GM21825 (cell line): Measurements from ENCODE around the gene RNASEH1.
A peak's percentile ranks its signal among the peaks of the same experiment; 100 is the strongest.

Experiments
- ATAC-seq: cut with Tn5 transposase; IDR thresholded peaks from one replicate; pipeline ENCODE4 v1.9.1; 2021; ENCODE audit warnings: mild to moderate bottlenecking, moderate library complexity; ENCODE audit not compliant: unreplicated experiment

RNASEH1 gene, protein sequence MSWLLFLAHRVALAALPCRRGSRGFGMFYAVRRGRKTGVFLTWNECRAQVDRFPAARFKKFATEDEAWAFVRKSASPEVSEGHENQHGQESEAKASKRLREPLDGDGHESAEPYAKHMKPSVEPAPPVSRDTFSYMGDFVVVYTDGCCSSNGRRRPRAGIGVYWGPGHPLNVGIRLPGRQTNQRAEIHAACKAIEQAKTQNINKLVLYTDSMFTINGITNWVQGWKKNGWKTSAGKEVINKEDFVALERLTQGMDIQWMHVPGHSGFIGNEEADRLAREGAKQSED

DNA sequence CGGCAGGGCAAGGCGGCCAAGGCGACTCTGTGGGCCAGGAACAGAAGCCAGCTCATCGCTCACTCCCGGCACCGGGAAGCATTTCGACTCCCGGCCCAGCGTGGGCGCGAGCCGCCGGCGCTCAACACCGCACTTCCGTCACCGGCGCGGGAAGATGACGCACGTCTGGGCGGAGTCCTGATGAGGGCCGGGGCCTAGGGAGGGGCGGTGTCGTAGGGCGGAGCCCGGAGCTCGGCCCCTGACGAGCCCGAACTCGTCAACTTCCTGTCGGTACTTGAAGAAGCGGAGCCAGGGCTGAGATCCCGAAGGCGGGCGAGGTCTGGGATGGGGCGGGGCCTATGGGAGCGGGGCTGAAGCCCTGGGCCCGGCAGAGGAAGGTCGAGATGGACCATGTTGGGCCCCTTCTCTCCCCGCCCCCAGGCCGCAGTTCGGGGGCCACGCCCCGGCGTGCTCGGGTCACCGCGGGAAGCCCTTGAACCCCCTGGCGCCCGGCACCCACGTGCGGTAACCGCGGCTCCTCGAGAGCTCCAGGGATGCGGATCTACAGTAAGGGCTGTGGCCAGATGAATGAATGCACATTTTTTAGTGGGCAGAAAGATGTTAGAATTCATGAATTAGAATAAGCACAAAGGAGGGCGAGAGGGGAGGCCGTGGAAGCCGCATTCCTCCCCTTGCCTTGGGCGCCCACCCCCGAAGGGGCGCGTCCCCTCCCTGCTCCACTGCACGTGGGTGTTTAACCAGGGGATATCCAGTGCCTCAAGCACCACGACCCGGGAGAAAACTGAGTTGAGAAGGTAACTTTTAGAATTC, at the start of gene RNASEH1:
RNASEH1 (minus strand) TSS at position 129 of the 810 bp plus-strand sequence; CDS start at position 56, 73 bp downstream.
- peak; percentile 96 for ATAC-seq

DNA sequence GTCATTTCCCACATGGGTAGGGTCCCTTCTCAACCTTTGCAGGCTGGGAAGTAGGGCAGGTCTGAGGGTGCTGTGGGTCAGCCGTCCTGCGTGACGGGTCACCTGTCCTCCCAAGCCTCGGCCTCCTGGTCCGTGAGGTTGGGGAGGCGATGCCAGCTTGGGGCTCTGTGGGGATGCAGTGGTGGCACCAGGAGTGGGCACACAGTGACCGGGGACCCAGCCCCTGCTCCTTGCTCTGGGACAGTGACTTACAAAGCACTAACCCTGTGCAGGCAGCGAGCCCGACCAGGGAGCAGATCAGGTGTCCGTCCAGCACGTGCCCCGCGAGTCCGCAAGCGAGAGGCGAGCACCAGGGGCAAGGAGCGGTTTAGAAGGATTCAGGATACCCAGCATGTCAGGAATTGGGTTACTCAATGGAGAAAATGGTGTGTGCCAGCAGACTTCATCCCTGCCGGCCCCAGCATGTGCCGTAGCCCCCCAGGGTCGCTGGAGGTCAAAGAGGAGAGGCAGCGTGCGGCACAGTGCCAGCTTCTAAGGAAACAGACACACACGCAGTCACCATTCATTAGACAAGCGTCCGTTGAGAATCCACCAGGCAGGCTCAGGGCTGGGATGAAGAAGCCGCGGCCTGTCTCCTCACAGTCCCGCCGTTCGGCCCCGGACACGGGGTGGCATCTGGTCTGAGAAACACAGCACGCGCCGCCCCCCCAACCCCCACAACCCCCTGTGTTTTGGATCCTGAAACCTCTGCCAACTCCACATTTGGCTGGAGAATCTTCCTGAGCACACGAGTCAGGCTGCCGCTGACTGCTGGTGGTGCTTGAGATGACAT, 48.5 kb upstream of the RNASEH1 start:
- no peak for ATAC-seq

DNA sequence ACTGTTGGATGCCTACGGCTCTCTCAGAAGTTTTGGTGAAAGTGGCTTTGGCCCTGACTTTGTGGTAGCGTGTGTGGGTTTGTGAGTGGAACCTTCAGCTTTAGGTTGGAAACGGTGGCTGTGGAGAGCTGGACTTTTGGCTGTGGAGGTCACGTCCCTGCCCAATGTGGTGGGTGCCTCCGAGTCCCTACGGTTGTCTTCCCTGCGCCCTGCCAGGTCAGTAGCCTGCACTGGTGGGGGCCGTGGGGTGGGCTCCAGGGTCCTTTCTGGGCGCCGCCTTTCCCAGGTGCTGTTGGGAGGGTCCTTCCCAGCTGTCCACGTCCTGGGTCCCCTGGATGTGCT, 47.9 kb upstream of the RNASEH1 start:
- no peak for ATAC-seq

DNA sequence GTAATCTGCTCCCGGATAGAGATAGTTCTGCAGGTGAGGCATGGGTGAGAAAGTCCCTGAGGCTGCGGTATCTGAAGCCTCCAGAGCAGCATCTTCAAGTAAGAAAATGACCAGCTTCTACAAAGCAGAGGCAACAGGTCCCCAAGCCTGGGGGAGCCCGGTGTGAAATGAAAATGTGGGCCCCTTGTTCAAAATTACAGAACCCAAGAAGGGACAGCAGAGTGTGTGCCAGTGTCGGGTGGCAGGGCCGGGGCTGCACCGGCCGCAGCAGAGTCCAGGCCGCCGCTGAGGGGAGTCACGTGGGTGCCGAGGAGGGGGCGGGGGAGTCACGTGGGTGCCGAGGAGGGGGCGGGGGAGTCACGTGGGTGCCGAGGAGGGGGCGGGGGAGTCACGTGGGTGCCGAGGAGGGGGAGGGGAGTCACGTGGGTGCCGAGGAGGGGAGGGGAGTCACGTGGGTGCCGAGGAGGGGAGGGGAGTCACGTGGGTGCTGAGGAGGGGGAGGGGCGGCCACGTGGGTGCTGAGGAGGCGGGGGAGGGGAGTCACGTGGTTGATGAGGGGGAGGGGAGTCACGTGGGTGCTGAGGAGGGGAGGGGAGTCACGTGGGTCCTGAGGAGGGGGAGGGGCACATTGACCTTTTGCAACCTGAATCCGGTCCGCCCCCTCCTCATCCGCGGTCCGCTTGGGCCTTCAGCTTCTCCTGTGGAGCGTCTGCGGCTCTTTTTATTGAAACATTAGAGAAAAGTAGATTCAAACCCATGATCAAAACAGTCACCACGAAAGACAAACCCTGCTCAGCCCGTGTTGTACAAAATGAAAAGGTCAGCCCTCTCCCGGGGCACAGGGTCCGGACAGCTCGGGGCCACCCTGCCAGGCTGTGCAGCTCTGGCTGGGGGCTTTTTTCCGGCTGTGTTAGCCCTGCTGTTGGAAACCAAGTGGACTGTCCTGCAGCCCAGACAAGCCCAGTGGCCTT, 47.1 kb upstream of the RNASEH1 start:
- no peak for ATAC-seq

DNA sequence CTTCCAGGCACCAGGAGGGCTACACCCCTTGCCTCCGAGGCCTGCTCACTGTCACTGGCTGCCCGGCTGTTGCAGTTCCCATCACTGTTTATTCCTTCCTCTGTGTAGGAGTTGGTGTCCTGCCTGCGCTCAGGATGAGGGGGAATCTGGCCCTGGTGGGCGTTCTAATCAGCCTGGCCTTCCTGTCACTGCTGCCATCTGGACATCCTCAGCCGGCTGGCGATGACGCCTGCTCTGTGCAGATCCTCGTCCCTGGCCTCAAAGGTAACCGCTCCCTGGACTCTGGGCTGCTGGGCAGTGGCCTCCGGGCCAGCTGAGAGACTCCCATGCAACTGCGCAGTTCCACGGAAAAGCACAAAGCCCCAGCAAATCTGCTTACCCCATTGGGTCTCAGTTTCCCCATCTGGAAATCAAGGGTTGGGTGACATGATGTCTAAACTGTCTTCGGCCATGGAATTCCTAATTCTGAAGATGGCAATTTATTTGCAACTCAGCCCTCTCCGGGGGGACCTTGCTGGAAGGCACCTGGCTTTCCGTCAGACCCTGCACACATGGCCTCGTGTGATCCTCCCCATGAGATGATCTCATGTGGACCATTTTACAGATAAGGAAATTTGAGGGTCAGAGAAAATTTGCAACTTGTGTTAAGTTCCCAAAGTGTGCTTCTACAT, 46.2 kb upstream of the RNASEH1 start:
- no peak for ATAC-seq

DNA sequence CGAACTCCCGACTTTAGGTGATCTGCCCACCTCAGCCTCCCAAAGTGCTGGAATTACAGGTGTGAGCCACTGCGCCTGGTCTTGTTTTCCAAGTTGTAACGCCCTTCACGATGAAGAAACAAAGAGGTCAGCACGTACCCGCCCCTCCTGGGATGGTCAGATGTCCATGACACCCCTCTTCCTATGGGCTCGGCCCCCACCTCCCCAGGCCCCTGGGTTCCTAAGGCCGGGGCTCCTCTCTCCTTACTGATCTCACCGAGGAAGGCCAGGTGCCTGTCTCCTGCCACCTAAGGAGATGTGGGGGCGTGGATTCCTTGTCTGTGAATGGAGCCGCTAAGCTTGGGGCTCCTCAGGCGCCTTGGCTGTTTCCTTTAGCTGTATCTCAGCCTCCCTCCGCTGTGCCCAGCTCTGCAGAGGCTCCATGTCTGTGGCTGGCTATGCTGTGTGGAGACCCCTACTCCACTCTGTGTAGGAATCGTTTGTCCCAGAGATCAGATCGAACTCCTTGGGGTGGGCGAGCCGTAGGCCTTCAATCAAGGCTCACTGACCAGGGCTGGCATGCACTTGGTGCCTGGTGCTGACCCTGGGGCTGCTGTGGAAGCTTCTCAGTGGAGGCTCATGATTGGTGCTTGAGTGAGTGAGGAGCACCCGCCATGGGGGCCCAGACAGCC, 45.5 kb upstream of the RNASEH1 start:
- no peak for ATAC-seq

DNA sequence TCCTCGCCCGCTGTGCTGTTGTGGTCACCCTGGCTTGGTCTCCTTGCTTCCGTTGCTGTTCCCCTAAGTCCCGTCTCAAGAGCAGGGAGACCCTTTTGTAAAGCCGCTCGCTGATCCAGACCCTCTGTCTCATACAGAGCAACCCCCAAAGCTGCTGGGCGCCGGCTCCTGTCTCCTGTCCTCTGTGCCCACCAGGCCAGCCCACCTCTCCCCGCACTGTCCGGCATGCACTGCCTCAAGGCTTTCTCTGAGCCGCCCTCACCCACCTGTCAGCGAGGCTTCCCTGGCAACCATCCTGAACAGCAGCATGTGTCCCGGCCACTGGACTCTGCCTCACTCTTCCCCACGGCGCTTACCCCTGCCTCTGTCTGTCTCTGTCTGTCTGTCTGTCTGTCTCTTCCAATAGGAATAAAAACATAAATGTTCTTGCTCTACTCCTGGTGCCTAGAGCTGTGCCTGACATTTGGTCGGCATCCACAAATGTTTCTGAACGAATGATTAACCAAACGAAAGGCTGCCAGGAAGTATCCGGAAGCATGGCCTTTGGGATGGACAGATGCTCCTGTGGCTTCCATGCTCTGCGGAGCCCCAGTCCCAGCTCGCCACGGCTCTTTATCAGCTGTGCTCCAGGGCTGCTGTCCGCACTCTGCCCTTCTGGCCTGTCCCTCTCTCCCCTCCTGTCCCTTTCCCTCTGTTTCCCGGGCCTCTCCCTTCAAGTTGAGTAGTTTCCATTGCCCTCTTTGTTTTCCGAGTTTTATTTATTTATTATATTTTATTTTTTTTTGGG, 44.6 kb upstream of the RNASEH1 start:
- ATAC-seq: no peak

DNA sequence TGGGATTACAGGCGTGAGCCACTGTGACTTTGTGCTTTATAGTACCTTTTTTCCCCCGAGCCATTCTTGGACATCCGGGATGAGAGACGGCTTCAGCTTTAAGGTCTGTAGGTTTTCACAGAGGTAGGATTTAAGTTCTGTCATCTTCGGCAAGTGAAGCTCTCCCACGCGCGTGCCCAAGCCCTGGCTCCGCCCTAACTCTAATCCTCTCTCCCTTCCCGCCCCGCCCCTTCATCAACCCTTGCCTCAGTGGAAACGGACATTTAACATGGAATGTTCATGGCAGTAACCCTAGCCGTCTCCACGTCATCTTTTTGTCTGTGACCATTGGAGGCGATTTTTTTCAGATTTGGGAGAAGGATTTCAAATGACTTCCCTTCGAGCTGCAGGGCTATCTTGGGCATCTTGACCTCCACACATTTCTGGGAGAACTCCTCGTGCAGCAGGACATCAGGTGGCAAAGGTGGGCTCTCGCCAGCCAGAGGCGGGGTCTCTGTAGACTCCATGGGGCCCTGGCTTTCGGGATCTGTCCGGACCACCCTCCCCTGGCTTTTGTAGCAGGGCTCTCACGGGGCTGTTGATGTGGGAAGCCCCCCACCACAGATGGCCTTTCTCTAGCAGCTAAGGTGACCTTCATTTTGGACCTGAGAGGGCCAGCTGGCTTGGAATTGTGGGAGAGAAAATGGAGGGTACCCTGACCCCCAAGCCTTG, 43.6 kb upstream of the RNASEH1 start:
- no peak for ATAC-seq

DNA sequence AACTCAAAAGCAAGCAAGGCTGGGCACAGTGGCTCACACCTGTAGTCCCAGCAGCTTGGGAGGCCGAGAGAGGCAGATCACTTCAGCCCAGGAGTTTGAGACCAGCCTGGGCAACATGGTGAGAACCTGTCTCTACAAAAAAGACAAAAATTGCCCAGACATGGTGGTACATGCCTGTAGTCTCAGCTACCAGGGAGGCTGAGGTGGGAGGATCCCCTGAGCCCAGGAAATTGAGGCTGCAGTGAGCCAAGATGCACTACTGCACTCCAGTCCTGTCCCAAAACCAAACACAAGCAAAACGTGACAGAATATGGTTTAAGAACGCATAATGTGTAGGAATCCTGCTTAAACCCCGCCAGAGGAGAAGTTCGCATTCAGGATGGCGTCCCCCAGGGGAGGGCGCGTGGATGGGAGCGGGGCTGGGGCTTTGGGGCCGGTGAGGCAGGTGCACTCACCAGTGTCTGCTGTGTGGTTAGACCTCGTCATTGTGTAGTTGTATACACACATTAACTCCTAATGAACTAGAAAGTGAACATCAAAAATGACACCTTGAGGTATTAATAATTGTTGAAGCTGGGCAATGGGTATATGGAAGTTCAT, 42.2 kb upstream of the RNASEH1 start:
- no peak for ATAC-seq

DNA sequence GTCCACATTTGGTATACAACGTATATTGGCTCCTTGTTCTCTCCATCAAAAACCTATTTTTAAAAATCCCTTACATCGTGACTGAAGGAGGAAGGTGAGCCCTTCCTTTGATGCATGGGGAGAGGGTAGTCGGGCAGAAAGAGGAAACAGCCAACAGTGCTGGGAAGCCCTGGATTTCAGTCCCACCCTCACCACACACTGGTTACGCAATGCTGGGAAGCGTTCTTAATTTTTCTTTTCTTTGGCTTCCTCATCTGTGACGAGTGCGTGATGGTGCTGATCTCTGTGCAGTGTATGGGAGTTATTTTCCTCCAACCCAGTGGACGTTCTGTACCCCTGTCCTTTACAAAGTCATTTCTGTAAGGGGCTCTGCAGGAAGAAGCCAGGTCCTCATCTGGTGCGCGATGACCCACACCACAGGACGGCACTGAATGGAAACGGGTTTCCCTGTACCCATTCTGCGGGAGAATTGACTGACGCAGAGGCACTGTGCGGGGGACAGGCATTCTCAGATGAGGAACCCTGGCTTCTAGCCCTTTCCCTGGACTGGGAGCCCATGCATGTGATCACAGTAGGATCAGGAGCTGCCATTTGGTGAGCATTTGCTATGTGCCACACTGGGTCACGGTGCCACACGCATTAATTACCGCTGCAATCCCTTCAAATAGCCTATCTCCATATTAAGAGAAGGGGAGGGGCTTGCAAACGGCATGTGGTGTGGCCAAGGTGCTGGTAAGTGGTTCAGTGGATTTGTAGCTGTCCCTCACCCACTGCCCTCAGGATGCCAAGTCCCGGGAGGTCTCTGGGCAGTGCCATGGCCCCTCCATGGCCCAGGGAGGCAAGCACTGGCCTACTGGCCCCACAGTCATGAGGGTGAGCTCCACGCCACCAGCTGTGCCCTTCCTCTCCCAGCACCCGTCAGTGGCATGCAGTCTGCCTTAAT, 41.0 kb upstream of the RNASEH1 start:
- no peak for ATAC-seq

DNA sequence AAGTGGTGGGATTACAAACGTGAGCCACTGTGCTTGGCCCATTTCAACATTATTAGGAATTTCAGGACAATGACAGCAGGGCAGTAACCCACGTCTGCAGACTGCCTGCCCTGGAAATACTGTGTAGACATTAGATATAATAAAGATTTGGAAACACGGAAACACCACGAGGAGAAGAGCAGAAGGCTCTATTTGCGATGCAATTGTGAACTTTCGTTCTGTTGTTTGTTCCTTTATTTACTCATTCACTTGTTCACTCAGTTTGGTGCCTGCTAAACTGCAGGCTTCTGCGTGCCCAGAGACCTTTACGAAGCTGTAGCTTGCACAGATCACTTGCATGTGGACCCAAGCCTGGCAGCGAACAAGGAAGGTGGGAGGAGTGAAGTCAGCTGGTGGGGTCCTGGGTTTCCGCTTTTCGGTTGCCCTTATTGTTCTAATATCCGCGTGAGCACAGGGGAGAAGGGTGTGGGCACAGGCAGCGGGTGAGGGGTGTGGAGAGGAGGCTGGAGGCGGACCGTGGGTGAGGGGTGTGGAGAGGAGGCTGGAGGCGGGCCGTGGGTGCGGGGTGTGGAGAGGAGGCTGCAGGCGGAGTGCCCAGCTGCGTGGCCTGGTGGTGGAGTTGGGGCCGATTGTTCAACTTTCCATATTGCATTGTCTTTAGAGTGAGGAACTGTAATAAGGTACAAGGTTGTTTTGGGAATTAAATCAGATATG, 40.2 kb upstream of the RNASEH1 start:
- no peak for ATAC-seq

DNA sequence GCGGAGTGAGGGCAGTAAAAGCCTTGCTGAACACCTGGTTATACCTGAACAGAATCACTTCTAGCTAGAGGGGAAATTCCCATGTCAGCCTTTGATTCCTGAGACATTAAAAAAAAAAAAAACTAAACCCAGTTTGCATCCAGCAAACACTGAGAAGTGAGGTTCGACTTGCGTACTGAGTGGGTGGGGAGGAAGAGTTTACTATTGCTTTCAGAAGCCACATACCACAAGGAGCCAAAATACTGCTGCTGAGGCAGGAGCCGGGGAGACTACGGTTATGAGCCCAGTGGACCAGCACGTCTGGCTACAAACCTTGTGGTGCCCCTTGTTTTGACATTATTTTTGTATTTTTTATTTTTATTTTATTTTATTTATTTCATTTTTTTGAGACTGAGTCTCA, 39.4 kb upstream of the RNASEH1 start:
- no peak for ATAC-seq

DNA sequence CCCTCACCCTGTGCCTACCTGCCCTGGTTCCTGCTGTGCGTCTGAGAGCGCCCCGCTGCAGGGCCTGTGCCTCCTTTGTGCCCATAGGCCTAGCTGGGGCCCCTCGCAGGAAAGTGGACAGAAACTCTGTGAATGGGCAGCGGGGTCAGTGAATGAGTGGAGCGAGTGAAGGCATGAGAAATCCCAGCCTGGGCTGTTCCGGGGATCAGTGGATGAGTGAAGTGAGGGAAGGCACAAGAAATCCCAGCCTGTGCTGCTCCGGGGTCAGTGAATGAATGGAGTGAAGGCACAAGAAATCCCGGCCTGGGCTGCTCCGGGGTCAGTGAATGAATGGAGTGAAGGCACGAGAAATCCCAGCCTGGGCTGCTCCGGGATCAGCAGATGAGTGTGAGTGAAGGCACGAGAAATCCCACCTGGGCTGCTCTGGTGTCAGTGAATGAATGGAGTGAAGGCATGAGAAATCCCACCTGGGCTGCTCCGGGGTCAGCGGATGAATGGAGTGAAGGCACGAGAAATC, 38.8 kb upstream of the RNASEH1 start:
- no peak for ATAC-seq

DNA sequence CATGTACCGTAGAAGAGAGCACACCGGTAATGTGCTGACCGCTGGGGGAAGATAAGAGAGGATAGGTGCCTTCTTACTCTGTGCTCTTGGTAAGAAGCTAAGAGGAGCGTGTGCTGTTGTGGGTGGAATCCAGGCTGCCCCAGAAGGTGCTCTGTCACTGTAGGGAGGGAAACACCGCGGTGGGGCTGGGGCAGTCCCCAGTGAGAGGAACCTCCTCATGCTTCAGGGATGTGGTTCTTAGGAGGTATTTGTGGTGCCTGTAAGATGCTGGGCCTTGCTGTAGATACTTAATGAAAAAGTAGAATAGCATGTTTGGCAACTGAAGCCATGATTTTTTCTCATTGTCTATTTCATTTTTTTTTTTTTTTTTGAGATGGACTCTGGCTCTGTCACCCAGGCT, 37.9 kb upstream of the RNASEH1 start:
- peak; percentile 89 for ATAC-seq

DNA sequence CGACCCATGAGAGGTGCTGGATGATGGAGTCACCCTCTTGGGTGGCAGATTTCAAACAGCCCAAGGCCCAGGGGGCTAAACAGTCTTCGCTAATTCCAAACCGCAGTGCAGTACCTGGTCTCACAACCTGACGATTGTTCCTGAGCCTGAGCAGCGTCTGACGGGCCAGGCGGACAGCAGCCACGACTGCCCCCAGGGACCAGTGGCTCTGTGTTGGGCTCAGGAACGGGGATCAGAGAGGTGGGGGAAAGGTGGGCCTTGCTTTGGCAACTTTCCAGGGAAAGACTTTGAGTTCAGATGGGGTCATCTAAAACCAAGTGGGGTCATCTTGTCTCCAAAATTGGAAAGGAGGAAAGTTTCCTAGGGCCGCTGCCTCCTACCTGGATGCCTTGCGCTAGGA, 37.3 kb upstream of the RNASEH1 start:
- ATAC-seq: no peak
